GM23338 (cell line): ENCODE measurements around the gene GRID1.

ENCODE experiments used
- EZH2 ChIP-seq: fragments of 200-600 bp; sonication (generic); IDR thresholded peaks from one replicate; pipeline ENCODE4 v1.8.0; 2017; ENCODE audit warnings: antibody characterized with exemption, mild to moderate bottlenecking, low read depth; ENCODE audit not compliant: unreplicated experiment
- EZH2phosphoT487 ChIP-seq: fragments of 200-600 bp; sonication (generic); IDR thresholded peaks from one replicate; pipeline ENCODE4 v1.8.1; 2018; ENCODE audit warnings: antibody characterized with exemption; ENCODE audit not compliant: unreplicated experiment
- JUNB ChIP-seq: IDR thresholded peaks from one replicate; pipeline ENCODE4 v1.6.1; 2016; ENCODE audit warnings: antibody characterized with exemption; ENCODE audit not compliant: unreplicated experiment
- POLR2AphosphoS5 ChIP-seq: IDR thresholded peaks from 2 replicates; pipeline ENCODE4 v1.6.1; 2016; ENCODE audit warnings: antibody characterized with exemption, low read depth
- ZNF114 ChIP-seq: fragments of 250-450 bp; sonication (Bioruptor Pico); IDR thresholded peaks from 2 replicates; pipeline ENCODE4 v1.5.0; 2020; ENCODE audit warnings: mild to moderate bottlenecking, moderate library complexity
- TF ChIP-seq, protein P1 (sequence below), 2 experiments: fragments of 200-600 bp in 1 of 2; sonication (generic) in 1 of 2; conservative IDR thresholded peaks; 2 replicates each; pipeline versions ENCODE4 v1.5.1 to v1.6.1; 2016 to 2017; ENCODE audit warnings: antibody characterized with exemption in 2 of 2, low read depth in 2 of 2, mild to moderate bottlenecking in 2 of 2, moderate library complexity in 1 of 2
- TF ChIP-seq, protein P2 (sequence below): IDR thresholded peaks from one replicate; pipeline ENCODE4 v1.6.1; 2018; ENCODE audit warnings: antibody characterized with exemption; ENCODE audit not compliant: unreplicated experiment
- TF ChIP-seq, protein P3 (sequence below): fragments of 250-450 bp; sonication (Bioruptor Pico); IDR thresholded peaks from 2 replicates; pipeline ENCODE4 v1.5.0; 2020; ENCODE audit warnings: mild to moderate bottlenecking, moderate library complexity

DNA sequence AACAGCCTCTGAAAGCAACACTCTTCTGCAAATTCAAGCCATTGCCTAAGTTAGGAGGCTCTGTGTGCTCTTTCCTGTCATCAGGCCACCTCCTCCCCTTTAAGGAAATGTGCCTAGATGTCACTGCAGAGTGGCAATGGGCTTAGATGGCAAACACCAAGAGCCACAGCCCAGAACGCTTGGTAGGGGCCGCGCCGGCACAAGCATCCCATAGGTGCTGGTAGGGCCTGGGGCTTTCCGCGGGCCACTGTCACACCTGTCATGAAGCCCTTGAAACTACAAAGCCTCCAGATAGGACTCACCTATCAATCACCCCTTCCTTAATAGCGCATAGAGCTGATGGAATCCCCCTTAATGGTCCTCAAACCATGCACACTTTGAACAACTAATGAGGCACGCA lies 299.9 kb downstream of the GRID1 start:
- TF ChIP-seq, protein P1, sequence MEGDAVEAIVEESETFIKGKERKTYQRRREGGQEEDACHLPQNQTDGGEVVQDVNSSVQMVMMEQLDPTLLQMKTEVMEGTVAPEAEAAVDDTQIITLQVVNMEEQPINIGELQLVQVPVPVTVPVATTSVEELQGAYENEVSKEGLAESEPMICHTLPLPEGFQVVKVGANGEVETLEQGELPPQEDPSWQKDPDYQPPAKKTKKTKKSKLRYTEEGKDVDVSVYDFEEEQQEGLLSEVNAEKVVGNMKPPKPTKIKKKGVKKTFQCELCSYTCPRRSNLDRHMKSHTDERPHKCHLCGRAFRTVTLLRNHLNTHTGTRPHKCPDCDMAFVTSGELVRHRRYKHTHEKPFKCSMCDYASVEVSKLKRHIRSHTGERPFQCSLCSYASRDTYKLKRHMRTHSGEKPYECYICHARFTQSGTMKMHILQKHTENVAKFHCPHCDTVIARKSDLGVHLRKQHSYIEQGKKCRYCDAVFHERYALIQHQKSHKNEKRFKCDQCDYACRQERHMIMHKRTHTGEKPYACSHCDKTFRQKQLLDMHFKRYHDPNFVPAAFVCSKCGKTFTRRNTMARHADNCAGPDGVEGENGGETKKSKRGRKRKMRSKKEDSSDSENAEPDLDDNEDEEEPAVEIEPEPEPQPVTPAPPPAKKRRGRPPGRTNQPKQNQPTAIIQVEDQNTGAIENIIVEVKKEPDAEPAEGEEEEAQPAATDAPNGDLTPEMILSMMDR (conservative IDR thresholded peaks at IDR 0.05; ENCODE audit: low read depth in 2 of 2), result no peak
- TF ChIP-seq EZH2 (no peak), POLR2AphosphoS5 (no peak), JUNB (no peak), ZNF114 (CRISPR knock-in tag) (no peak), EZH2phosphoT487 (no peak)
- TF ChIP-seq, protein P2, sequence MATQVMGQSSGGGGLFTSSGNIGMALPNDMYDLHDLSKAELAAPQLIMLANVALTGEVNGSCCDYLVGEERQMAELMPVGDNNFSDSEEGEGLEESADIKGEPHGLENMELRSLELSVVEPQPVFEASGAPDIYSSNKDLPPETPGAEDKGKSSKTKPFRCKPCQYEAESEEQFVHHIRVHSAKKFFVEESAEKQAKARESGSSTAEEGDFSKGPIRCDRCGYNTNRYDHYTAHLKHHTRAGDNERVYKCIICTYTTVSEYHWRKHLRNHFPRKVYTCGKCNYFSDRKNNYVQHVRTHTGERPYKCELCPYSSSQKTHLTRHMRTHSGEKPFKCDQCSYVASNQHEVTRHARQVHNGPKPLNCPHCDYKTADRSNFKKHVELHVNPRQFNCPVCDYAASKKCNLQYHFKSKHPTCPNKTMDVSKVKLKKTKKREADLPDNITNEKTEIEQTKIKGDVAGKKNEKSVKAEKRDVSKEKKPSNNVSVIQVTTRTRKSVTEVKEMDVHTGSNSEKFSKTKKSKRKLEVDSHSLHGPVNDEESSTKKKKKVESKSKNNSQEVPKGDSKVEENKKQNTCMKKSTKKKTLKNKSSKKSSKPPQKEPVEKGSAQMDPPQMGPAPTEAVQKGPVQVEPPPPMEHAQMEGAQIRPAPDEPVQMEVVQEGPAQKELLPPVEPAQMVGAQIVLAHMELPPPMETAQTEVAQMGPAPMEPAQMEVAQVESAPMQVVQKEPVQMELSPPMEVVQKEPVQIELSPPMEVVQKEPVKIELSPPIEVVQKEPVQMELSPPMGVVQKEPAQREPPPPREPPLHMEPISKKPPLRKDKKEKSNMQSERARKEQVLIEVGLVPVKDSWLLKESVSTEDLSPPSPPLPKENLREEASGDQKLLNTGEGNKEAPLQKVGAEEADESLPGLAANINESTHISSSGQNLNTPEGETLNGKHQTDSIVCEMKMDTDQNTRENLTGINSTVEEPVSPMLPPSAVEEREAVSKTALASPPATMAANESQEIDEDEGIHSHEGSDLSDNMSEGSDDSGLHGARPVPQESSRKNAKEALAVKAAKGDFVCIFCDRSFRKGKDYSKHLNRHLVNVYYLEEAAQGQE, result no peak
- TF ChIP-seq, protein P3, sequence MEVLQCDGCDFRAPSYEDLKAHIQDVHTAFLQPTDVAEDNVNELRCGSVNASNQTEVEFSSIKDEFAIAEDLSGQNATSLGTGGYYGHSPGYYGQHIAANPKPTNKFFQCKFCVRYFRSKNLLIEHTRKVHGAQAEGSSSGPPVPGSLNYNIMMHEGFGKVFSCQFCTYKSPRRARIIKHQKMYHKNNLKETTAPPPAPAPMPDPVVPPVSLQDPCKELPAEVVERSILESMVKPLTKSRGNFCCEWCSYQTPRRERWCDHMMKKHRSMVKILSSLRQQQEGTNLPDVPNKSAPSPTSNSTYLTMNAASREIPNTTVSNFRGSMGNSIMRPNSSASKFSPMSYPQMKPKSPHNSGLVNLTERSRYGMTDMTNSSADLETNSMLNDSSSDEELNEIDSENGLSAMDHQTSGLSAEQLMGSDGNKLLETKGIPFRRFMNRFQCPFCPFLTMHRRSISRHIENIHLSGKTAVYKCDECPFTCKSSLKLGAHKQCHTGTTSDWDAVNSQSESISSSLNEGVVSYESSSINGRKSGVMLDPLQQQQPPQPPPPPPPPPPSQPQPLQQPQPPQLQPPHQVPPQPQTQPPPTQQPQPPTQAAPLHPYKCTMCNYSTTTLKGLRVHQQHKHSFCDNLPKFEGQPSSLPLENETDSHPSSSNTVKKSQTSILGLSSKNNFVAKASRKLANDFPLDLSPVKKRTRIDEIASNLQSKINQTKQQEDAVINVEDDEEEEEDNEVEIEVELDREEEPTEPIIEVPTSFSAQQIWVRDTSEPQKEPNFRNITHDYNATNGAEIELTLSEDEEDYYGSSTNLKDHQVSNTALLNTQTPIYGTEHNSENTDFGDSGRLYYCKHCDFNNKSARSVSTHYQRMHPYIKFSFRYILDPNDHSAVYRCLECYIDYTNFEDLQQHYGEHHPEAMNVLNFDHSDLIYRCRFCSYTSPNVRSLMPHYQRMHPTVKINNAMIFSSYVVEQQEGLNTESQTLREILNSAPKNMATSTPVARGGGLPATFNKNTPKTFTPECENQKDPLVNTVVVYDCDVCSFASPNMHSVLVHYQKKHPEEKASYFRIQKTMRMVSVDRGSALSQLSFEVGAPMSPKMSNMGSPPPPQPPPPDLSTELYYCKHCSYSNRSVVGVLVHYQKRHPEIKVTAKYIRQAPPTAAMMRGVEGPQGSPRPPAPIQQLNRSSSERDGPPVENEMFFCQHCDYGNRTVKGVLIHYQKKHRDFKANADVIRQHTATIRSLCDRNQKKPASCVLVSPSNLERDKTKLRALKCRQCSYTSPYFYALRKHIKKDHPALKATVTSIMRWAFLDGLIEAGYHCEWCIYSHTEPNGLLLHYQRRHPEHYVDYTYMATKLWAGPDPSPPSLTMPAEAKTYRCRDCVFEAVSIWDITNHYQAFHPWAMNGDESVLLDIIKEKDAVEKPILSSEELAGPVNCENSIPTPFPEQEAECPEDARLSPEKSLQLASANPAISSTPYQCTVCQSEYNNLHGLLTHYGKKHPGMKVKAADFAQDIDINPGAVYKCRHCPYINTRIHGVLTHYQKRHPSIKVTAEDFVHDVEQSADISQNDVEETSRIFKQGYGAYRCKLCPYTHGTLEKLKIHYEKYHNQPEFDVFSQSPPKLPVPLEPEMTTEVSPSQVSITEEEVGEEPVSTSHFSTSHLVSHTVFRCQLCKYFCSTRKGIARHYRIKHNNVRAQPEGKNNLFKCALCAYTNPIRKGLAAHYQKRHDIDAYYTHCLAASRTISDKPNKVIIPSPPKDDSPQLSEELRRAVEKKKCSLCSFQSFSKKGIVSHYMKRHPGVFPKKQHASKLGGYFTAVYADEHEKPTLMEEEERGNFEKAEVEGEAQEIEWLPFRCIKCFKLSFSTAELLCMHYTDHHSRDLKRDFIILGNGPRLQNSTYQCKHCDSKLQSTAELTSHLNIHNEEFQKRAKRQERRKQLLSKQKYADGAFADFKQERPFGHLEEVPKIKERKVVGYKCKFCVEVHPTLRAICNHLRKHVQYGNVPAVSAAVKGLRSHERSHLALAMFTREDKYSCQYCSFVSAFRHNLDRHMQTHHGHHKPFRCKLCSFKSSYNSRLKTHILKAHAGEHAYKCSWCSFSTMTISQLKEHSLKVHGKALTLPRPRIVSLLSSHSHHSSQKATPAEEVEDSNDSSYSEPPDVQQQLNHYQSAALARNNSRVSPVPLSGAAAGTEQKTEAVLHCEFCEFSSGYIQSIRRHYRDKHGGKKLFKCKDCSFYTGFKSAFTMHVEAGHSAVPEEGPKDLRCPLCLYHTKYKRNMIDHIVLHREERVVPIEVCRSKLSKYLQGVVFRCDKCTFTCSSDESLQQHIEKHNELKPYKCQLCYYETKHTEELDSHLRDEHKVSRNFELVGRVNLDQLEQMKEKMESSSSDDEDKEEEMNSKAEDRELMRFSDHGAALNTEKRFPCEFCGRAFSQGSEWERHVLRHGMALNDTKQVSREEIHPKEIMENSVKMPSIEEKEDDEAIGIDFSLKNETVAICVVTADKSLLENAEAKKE (CRISPR knock-in tag), result no peak
